Vagina (tissue), 2 donors: ENCODE results near the gene CELSR2. TPM values are rescaled to one million over a fixed set of nuclear protein-coding genes. Genes with fewer than 3 reads are reported as not detected.

Experiments
- DNase-seq, 2 donors: peaks; one replicate each; pipeline ENCODE4 v3.0.0-alpha.2; 2017; ENCODE audit errors: extremely low spot score in 2 of 2
- H3K27ac ChIP-seq: fragments of 200-600 bp; sonication (generic); one replicate; pipeline ENCODE4 v1.5.1; 2019
- H3K27me3 ChIP-seq: fragments of 200-600 bp; sonication (generic); one replicate; pipeline ENCODE4 v1.5.1; 2019
- H3K36me3 ChIP-seq, 2 donors: fragments of 200-600 bp; sonication (generic); one replicate each; pipeline ENCODE4 v1.5.1; 2017 to 2019
- H3K4me1 ChIP-seq: fragments of 200-600 bp; sonication (generic); one replicate; pipeline ENCODE4 v1.5.1; 2019
- H3K4me3 ChIP-seq, 2 donors: fragments of 200-600 bp; sonication (generic); 1 replicate in 1 of 2; 2 replicates in 1 of 2; pipeline ENCODE4 v1.5.1; 2016 to 2019
- H3K9me3 ChIP-seq: fragments of 200-600 bp; sonication (generic); one replicate; pipeline ENCODE4 v1.5.1; 2019
- CTCF ChIP-seq, 3 experiments: fragments of 450-650 bp in 2 of 3; fragments of 200-600 bp in 1 of 3; sonication (generic) in 1 of 3; IDR thresholded peaks; one replicate each; pipeline ENCODE4 v1.5.1; 2017 to 2019; ENCODE audit warnings: antibody characterized with exemption in 3 of 3, mild to moderate bottlenecking in 2 of 3, moderate library complexity in 2 of 3
- POLR2A ChIP-seq, 2 donors: fragments of 450-650 bp; IDR thresholded peaks; one replicate each; pipeline ENCODE4 v1.6.1; 2017; ENCODE audit warnings: antibody characterized with exemption in 2 of 2, mild to moderate bottlenecking in 2 of 2, moderate library complexity in 2 of 2
- POLR2AphosphoS5 ChIP-seq, 2 donors: sonication (generic); formaldehyde crosslinking; IDR thresholded peaks; one replicate each; pipeline ENCODE4 v1.9.0; 2017; ENCODE audit warnings: antibody characterized with exemption in 2 of 2, mild to moderate bottlenecking in 2 of 2, low read depth in 1 of 2; ENCODE audit not compliant: insufficient read depth in 1 of 2
- intact Hi-C: fragments of 100-400 bp; cut with DNase I; formaldehyde crosslinking; loops from one replicate; pipeline ENCODE4 v1.15.1; 2023
- total RNA-seq: library from RNA; depleted of rRNA; stranded (reverse); fragments of >200 nt; gene quantifications from one replicate; pipeline ENCODE4 v1.2.3, GENCODE V29; 2016

CELSR2 gene
- total RNA-seq, 1 donor from 2014 or later, result 38.5 TPM

- H3K9me3 ChIP-seq, result no peaks in the 10 kb centered on the region
- no peaks in the 10 kb centered on the region for H3K27me3 ChIP-seq
- H3K4me3 ChIP-seq, result no peak overlapping the region
- TF ChIP-seq POLR2AphosphoS5 (IDR thresholded peaks at IDR 0.05; ENCODE audit: insufficient read depth in 1 of 2, low read depth in 1 of 2), result no peak
- no peak for TF ChIP-seq CTCF (IDR thresholded peaks at IDR 0.05)
- TF ChIP-seq POLR2A (IDR thresholded peaks at IDR 0.05), result no peak
- intact Hi-C loops, result no loop called here
- DNase-seq, result no peak
- H3K36me3 ChIP-seq, result no peaks in the 10 kb centered on the region
- H3K27ac ChIP-seq, result no peak overlapping the region
- H3K4me1 ChIP-seq, result no peaks in the 10 kb centered on the region
Measured at GRCh38 chr1:109309347-109309746, 60.0 kb downstream of the CELSR2 start.

- TF ChIP-seq POLR2AphosphoS5 (IDR thresholded peaks at IDR 0.05; ENCODE audit: insufficient read depth in 1 of 2, low read depth in 1 of 2) (no peak), CTCF (IDR thresholded peaks at IDR 0.05) (no peak), POLR2A (IDR thresholded peaks at IDR 0.05) (no peak)
- H3K9me3 ChIP-seq, result no peaks in the 10 kb centered on the region
- H3K27me3 ChIP-seq, result no peaks in the 10 kb centered on the region
- no peak overlapping the region for H3K27ac ChIP-seq
- intact Hi-C loops, result no loop called here
- no peaks in the 10 kb centered on the region for H3K4me1 ChIP-seq
- DNase-seq, result no peak
- H3K36me3 ChIP-seq, result peaks cover 0 to 12% of the 10 kb centered on the region in 2 donors
- H3K4me3 ChIP-seq, result no peak overlapping the region
Measured at GRCh38 chr1:109312246-109312645, 62.9 kb downstream of the CELSR2 start.

GRCh38 chr1:109312978-109313775, 63.8 kb downstream of the CELSR2 start:
- Histone ChIP-seq H3K27ac (no peak overlapping the region), H3K9me3 (no peaks in the 10 kb centered on the region), H3K27me3 (no peaks in the 10 kb centered on the region), H3K4me3 (no peak overlapping the region), H3K36me3 (peaks cover 0 to 12% of the 10 kb centered on the region in 2 donors), H3K4me1 (no peaks in the 10 kb centered on the region)
- DNase-seq, result no peak
- TF ChIP-seq CTCF (IDR thresholded peaks at IDR 0.05) (no peak), POLR2AphosphoS5 (IDR thresholded peaks at IDR 0.05; ENCODE audit: insufficient read depth in 1 of 2, low read depth in 1 of 2) (no peak), POLR2A (IDR thresholded peaks at IDR 0.05) (no peak)
- intact Hi-C loops, result no loop called here

DNA sequence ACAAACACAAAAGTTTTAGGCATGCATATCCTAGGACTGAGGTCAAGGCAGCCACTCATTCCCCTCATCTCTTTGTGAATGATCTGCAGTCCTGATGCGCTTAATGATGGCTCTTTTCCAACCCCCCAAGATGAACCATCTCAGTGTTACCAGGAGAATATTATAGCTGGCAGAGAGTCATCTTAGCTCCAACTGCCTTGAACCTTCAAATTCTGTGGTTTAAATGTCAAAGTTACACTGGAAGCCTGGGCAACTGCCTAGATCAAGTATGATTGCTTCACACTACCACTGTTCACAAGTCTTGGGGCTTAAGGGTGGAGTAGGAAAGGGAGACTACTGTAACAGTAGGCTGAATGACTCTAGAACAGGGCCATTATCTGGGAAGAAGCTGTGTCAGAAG, 65.5 kb downstream of the CELSR2 start:
- Histone ChIP-seq H3K9me3 (no peaks in the 10 kb centered on the region), H3K27me3 (no peaks in the 10 kb centered on the region), H3K36me3 (peaks cover 0 to 12% of the 10 kb centered on the region in 2 donors), H3K4me3 (no peak overlapping the region), H3K4me1 (no peaks in the 10 kb centered on the region), H3K27ac (no peak overlapping the region)
- intact Hi-C loops, result no loop called here
- TF ChIP-seq POLR2A (IDR thresholded peaks at IDR 0.05) (no peak), CTCF (IDR thresholded peaks at IDR 0.05) (no peak), POLR2AphosphoS5 (IDR thresholded peaks at IDR 0.05; ENCODE audit: insufficient read depth in 1 of 2, low read depth in 1 of 2) (no peak)
- no peak for DNase-seq

DNA sequence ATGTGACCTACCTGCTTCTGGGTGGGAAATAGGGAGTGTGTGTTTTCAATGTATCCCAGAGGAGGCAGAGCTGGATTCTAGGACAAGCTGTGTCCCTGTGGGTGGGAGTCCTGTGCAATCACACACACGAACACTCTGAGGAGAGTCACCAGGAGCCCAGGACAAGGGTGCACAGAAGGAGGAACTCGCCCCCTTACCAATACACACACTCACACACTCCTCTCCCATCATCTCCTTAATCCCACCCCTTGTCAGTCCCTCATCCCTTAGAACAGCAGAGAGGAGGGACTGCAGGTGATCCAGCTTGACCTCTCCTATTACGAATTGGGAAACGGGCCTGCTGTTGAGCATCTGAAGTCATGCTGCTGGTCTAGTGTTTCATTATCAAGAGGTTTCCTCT, 65.9 kb downstream of the CELSR2 start:
- Histone ChIP-seq H3K4me3 (no peak overlapping the region), H3K4me1 (no peaks in the 10 kb centered on the region), H3K36me3 (peaks cover 0 to 12% of the 10 kb centered on the region in 2 donors), H3K27me3 (no peaks in the 10 kb centered on the region), H3K9me3 (no peaks in the 10 kb centered on the region), H3K27ac (no peak overlapping the region)
- no peak for TF ChIP-seq POLR2A (IDR thresholded peaks at IDR 0.05)
- TF ChIP-seq CTCF (IDR thresholded peaks at IDR 0.05), result no peak
- no peak for TF ChIP-seq POLR2AphosphoS5 (IDR thresholded peaks at IDR 0.05; ENCODE audit: insufficient read depth in 1 of 2, low read depth in 1 of 2)
- intact Hi-C loops, result no loop called here
- no peak for DNase-seq
